ENCODE data around the gene PKP4.

GRCh38 chr2:158463496-158464095, 6.8 kb downstream of the PKP4 start:
- TF ChIP-seq, protein P1, sequence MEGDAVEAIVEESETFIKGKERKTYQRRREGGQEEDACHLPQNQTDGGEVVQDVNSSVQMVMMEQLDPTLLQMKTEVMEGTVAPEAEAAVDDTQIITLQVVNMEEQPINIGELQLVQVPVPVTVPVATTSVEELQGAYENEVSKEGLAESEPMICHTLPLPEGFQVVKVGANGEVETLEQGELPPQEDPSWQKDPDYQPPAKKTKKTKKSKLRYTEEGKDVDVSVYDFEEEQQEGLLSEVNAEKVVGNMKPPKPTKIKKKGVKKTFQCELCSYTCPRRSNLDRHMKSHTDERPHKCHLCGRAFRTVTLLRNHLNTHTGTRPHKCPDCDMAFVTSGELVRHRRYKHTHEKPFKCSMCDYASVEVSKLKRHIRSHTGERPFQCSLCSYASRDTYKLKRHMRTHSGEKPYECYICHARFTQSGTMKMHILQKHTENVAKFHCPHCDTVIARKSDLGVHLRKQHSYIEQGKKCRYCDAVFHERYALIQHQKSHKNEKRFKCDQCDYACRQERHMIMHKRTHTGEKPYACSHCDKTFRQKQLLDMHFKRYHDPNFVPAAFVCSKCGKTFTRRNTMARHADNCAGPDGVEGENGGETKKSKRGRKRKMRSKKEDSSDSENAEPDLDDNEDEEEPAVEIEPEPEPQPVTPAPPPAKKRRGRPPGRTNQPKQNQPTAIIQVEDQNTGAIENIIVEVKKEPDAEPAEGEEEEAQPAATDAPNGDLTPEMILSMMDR (IDR thresholded peaks at IDR 0.05 in 2 of 3, conservative IDR thresholded peaks at IDR 0.05 in 1 of 3; ENCODE audit: borderline replicate concordance in 1 of 3, insufficient read depth in 1 of 3, low read depth in 2 of 3, low read length in 2 of 3) = no peak
- TF ChIP-seq POLR2A (IDR thresholded peaks at IDR 0.05; ENCODE audit: borderline replicate concordance, extremely low read depth, insufficient read depth, insufficient read length) = no peak
- no peak for TF ChIP-seq EZH2phosphoT487 (IDR thresholded peaks at IDR 0.05; ENCODE audit: borderline replicate concordance)
- no peak for TF ChIP-seq EZH2 (IDR thresholded peaks at IDR 0.05)

All from HCT116 (cell line).